ENCODE results near the gene YDJC.

DNA sequence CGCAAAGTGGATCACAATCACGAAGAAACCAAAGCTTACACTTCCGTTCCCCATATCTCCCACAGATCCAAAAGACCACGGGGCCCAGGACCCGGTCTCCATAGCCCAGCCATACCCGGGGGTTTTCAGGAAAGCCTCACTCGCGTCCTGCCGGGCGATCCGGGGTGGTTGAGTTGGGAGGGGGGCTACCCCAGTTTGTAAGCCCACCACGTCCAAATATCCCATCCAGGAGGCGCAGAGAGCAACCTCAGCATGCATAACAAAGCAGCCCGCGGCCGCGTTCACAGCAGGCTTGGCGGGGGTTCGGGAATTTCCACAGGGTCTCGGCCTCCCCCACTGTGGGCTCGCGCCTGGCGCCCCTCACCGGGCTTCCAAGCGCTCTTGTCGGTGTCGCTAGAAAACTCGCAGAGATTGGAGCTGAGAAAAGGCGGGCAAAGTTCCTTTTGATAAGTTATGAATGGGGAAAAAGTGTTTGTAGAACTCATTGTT is 21.7 kb upstream of the YDJC start:
- TF ChIP-seq, protein P1, sequence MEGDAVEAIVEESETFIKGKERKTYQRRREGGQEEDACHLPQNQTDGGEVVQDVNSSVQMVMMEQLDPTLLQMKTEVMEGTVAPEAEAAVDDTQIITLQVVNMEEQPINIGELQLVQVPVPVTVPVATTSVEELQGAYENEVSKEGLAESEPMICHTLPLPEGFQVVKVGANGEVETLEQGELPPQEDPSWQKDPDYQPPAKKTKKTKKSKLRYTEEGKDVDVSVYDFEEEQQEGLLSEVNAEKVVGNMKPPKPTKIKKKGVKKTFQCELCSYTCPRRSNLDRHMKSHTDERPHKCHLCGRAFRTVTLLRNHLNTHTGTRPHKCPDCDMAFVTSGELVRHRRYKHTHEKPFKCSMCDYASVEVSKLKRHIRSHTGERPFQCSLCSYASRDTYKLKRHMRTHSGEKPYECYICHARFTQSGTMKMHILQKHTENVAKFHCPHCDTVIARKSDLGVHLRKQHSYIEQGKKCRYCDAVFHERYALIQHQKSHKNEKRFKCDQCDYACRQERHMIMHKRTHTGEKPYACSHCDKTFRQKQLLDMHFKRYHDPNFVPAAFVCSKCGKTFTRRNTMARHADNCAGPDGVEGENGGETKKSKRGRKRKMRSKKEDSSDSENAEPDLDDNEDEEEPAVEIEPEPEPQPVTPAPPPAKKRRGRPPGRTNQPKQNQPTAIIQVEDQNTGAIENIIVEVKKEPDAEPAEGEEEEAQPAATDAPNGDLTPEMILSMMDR (IDR thresholded peaks at IDR 0.05) = no peak
- TF ChIP-seq POLR2AphosphoS5 (IDR thresholded peaks at IDR 0.05) = no peak
- no peak for TF ChIP-seq EP300 (IDR thresholded peaks at IDR 0.05)
- no peak for TF ChIP-seq POLR2A (IDR thresholded peaks at IDR 0.05)
